ENCODE measurements around the gene SERPINE1.

GRCh38 chr7:101094376-101094775 lies 32.5 kb upstream of the SERPINE1 start:
- no peak for TF ChIP-seq CTCF (IDR thresholded peaks at IDR 0.05; ENCODE audit: low read depth, low read length, poor library complexity, severe bottlenecking)
- TF ChIP-seq EZH2phosphoT487 (IDR thresholded peaks at IDR 0.05; ENCODE audit: borderline replicate concordance, low read length), result no peak

Data from DOHH2 (cell line).